ENCODE results near the gene NANS.
"Not testable (repeated sequence)": the region's sequence is repeated elsewhere in the genome, so short reads cannot be mapped to it uniquely, and the experiment has no call there.

The NANS gene

GRCh38 chr9:98011122-98011521 lies 45.4 kb upstream of the NANS start:
- no peak overlapping the region for H3K4me3 ChIP-seq (ENCODE audit: low read depth, low read length)
- no peak for TF ChIP-seq CTCF (conservative IDR thresholded peaks at IDR 0.05; ENCODE audit: low read depth, low read length)
- no peak for DNase-seq (ENCODE audit: low read depth)

GRCh38 chr9:98016137-98016680 lies 40.3 kb upstream of the NANS start:
- DNase-seq (ENCODE audit: low read depth), result no peak
- TF ChIP-seq CTCF (conservative IDR thresholded peaks at IDR 0.05; ENCODE audit: low read depth, low read length), result no peak
- H3K4me3 ChIP-seq (ENCODE audit: low read depth, low read length), result no peak overlapping the region

- no peak for TF ChIP-seq CTCF (conservative IDR thresholded peaks at IDR 0.05; ENCODE audit: low read depth, low read length)
- DNase-seq (ENCODE audit: low read depth), result no peak
- no peak overlapping the region for H3K4me3 ChIP-seq (ENCODE audit: low read depth, low read length)
Measured at GRCh38 chr9:98017306-98017705, 39.2 kb upstream of the NANS start.

GRCh38 chr9:98018347-98018746 lies 38.2 kb upstream of the NANS start:
- no peak overlapping the region for H3K4me3 ChIP-seq (ENCODE audit: low read depth, low read length)
- no peak for DNase-seq (ENCODE audit: low read depth)
- no peak for TF ChIP-seq CTCF (conservative IDR thresholded peaks at IDR 0.05; ENCODE audit: low read depth, low read length)

- no peak overlapping the region for H3K4me3 ChIP-seq (ENCODE audit: low read depth, low read length)
- no peak for DNase-seq (ENCODE audit: low read depth)
- no peak for TF ChIP-seq CTCF (conservative IDR thresholded peaks at IDR 0.05; ENCODE audit: low read depth, low read length)
Measured at GRCh38 chr9:98019098-98019497, 37.4 kb upstream of the NANS start.

- H3K4me3 ChIP-seq (ENCODE audit: low read depth, low read length); DNase-seq (ENCODE audit: low read depth): not testable (repeated sequence)
Measured at GRCh38 chr9:98019869-98020268, 36.7 kb upstream of the NANS start.

GRCh38 chr9:98020476-98021145 lies 35.9 kb upstream of the NANS start:
- no peak overlapping the region for H3K4me3 ChIP-seq (ENCODE audit: low read depth, low read length)
- no peak for TF ChIP-seq CTCF (conservative IDR thresholded peaks at IDR 0.05; ENCODE audit: low read depth, low read length)
- no peak for DNase-seq (ENCODE audit: low read depth)

All from choroid plexus epithelial cell (primary cell).